BE2C (cell line): Measurements from ENCODE around the gene NT5DC4.
A peak's percentile ranks its signal among the peaks of the same experiment; 100 is the strongest.

ENCODE experiments used
- DNase-seq: peaks from one replicate; pipeline ENCODE4 v3.0.0-alpha.2; 2020
- H3K27me3 ChIP-seq: fragments of 250-450 bp; sonication (Bioruptor Pico); 2 replicates; pipeline ENCODE4 v1.5.1; 2020; ENCODE audit warnings: mild to moderate bottlenecking
- H3K36me3 ChIP-seq: fragments of 250-450 bp; sonication (Bioruptor Pico); 2 replicates; pipeline ENCODE4 v1.5.1; 2020; ENCODE audit warnings: mild to moderate bottlenecking
- H3K4me1 ChIP-seq: fragments of 250-450 bp; sonication (Bioruptor Pico); 2 replicates; pipeline ENCODE4 v1.5.1; 2020
- H3K4me3 ChIP-seq: 2 replicates; pipeline ENCODE4 v1.5.1; 2011; ENCODE audit warnings: low read depth, low read length
- H3K9me3 ChIP-seq: fragments of 250-450 bp; sonication (Bioruptor Pico); 2 replicates; pipeline ENCODE4 v1.5.1; 2020
- TF ChIP-seq, protein P1 (sequence below): IDR thresholded peaks from 2 replicates; pipeline ENCODE4 v1.5.1; 2012; ENCODE audit warnings: mild to moderate bottlenecking, low read depth, low read length

NT5DC4 gene

DNA sequence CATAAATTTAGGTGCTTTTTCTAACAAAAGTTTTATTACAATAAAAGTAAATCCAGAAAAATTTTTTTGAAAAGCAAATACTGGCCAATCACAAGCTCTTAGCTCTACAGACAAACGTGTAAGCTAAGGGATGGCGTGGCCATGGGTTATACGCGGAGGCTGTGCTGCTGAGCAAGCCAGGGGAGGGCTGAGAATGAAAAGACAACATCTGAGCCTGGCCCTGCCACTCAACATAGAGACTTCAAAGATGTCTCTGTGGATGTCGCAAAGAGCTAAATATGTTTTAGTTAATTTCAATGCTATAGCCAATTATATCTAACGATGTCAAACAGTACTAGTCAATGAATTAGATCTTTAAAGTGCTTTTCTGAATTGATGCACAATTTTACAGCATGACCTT lies 33.3 kb upstream of the NT5DC4 start:
- Histone ChIP-seq H3K4me1 (no peaks in the 10 kb centered on the region), H3K36me3 (no peaks in the 10 kb centered on the region), H3K9me3 (no peaks in the 10 kb centered on the region), H3K27me3 (no peaks in the 10 kb centered on the region), H3K4me3 (no peak overlapping the region)
- DNase-seq = no peak
- TF ChIP-seq, protein P1, sequence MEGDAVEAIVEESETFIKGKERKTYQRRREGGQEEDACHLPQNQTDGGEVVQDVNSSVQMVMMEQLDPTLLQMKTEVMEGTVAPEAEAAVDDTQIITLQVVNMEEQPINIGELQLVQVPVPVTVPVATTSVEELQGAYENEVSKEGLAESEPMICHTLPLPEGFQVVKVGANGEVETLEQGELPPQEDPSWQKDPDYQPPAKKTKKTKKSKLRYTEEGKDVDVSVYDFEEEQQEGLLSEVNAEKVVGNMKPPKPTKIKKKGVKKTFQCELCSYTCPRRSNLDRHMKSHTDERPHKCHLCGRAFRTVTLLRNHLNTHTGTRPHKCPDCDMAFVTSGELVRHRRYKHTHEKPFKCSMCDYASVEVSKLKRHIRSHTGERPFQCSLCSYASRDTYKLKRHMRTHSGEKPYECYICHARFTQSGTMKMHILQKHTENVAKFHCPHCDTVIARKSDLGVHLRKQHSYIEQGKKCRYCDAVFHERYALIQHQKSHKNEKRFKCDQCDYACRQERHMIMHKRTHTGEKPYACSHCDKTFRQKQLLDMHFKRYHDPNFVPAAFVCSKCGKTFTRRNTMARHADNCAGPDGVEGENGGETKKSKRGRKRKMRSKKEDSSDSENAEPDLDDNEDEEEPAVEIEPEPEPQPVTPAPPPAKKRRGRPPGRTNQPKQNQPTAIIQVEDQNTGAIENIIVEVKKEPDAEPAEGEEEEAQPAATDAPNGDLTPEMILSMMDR = no peak

DNA sequence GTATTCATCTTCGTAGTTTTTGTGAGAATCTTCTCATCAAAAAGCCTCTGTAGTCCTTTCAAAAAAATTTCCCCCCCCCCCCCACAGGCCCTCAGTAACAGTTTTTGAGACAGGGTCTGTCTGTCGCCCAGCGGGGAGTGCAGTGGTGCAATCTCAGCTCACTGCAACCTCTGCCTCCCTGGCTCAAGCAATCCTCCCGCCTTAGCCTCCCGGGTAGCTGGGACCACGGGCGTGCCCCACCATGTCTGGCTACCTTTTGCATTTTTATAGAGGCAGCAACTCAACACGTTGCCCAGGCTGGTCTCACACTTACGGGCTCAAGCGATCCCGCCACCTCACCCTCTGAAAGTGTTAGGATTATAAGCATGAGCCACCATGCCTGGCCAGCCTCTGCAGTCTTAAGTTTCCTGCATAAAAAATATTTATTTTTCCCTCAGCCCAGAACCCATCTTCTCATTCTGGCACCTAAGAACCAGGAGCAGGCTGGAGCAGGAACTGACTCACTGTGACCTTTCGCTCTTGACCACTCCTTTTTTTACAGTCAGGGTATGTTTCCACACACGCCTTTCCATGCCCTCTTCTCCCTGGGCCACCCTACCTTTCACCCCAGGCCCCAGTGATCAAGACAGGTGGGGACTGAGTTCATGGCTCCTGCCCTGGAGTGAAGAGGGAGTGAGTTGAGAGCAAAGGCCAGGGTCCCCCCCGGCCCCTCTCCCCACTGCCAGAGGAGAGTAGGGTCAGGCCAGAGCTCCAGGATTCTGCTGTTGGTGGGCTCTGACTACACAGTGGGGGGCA lies 32.5 kb upstream of the NT5DC4 start:
- no peak overlapping the region for H3K4me3 ChIP-seq
- DNase-seq = no peak
- no peaks in the 10 kb centered on the region for H3K27me3 ChIP-seq
- no peaks in the 10 kb centered on the region for H3K36me3 ChIP-seq
- no peaks in the 10 kb centered on the region for H3K4me1 ChIP-seq
- TF ChIP-seq, protein P1 = no peak
- no peaks in the 10 kb centered on the region for H3K9me3 ChIP-seq

DNA sequence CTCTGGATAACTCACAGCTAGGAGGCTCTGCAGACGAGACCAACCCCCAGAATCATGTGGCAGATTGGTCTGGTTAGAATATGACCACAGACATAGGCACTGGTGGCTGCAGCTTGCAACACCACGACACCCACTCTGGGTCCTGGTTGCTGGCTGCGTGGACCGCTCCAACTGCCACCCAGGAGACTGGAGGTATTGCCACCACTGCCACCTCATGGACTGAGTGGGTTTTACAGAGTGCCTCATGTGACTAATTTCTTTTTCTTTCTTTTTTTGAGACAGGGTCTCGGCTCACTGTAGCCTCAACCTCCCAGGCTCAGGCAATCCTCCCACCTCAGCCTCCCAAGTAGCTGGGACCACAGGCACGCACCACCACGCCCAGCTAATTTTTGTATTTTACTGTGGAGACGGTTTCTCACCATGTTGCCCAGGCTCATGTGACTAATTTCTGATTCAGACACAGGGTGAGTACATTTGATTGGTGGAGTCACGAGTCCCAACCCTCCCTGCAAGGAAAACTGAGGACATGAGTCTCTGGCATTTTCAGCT lies 29.9 kb upstream of the NT5DC4 start:
- Histone ChIP-seq H3K27me3 (no peaks in the 10 kb centered on the region), H3K4me1 (no peaks in the 10 kb centered on the region), H3K4me3 (no peak overlapping the region), H3K9me3 (no peaks in the 10 kb centered on the region), H3K36me3 (no peaks in the 10 kb centered on the region)
- DNase-seq = peak; percentile 56
- TF ChIP-seq, protein P1 = peak; percentile 56

DNA sequence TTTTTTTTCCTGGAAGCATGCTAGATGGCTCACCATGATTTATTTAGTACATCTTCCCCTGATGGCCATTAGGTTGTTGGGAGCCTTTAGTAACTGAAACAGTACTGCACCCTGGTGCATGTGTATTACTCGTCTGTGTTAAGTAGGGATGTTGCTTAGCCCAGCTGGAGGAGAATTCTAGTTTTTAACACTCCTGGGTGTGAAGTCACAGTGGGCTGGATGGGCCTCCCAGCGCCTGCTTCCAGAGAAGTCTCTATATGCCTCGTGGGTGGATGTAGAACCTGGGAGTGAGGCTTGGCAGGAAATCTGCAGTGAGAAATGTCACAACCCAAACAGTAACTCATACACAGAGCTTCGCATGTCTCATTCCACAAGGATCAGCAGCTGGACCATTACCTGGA lies 28.9 kb upstream of the NT5DC4 start:
- Histone ChIP-seq H3K9me3 (no peaks in the 10 kb centered on the region), H3K4me3 (no peak overlapping the region), H3K4me1 (no peaks in the 10 kb centered on the region), H3K36me3 (no peaks in the 10 kb centered on the region), H3K27me3 (no peaks in the 10 kb centered on the region)
- TF ChIP-seq, protein P1 = no peak
- DNase-seq = no peak

DNA sequence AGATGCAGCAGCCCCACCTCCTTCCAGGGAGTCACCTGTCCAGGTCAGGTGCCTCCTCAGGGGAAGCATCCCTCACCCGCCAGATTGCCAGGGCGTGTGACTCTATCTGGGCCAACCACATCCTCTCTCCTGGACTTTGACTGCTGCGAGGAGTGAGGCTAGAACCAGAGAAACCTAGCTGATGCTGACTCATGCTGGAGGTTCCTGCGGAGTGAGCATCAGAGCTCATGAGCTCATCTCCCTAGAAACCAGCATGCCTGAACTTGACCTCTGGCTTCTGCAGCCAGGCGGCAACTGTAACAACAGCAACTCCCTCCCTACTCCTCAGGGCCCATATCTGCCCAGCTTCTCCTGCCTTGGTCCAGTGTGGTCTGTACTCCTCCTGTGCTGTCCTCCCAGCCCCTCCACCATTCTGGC lies 28.3 kb upstream of the NT5DC4 start:
- H3K9me3 ChIP-seq = no peaks in the 10 kb centered on the region
- DNase-seq = no peak
- no peaks in the 10 kb centered on the region for H3K27me3 ChIP-seq
- TF ChIP-seq, protein P1 = no peak
- no peak overlapping the region for H3K4me3 ChIP-seq
- no peaks in the 10 kb centered on the region for H3K4me1 ChIP-seq
- H3K36me3 ChIP-seq = no peaks in the 10 kb centered on the region

DNA sequence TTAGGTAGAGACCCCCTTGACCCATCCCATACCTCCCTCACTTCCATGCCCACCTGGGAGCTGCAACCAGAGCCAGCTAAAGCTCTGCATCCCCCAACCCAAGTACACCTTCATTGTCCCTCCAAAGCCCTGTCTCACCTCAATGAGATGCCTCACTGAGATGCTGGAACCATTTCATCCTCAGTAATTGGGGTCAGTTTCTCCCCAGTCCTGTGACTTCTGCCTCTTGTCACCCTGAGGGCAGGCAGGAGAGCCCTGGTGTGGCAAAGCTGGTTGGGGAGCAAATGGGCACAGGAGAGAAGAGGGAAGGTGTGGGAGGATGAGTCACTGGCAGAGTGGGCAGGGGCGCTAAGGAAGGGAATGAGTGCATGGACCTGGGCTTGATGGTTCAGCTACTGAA lies 27.9 kb upstream of the NT5DC4 start:
- no peak for DNase-seq
- no peaks in the 10 kb centered on the region for H3K36me3 ChIP-seq
- H3K9me3 ChIP-seq = no peaks in the 10 kb centered on the region
- no peak overlapping the region for H3K4me3 ChIP-seq
- no peaks in the 10 kb centered on the region for H3K4me1 ChIP-seq
- H3K27me3 ChIP-seq = no peaks in the 10 kb centered on the region
- TF ChIP-seq, protein P1 = no peak
